GM12891 (cell line): Measurements from ENCODE around the gene EEF1B2.

Experiments
- PAX5 ChIP-seq: IDR thresholded peaks from 2 replicates; pipeline ENCODE4 v1.6.1; 2011; ENCODE audit warnings: low read length, moderate library complexity, mild to moderate bottlenecking; ENCODE audit not compliant: insufficient read depth, severe bottlenecking
- POLR2A ChIP-seq: IDR thresholded peaks from 2 replicates; pipeline ENCODE4 v1.6.1; 2011; ENCODE audit warnings: low read depth, low read length, control low read depth
- POLR2AphosphoS5 ChIP-seq: IDR thresholded peaks from 2 replicates; pipeline ENCODE4 v1.6.1; 2011; ENCODE audit warnings: low read depth, low read length, control low read depth
- SPI1 ChIP-seq: IDR thresholded peaks from 2 replicates; pipeline ENCODE4 v1.6.1; 2011; ENCODE audit warnings: low read depth, low read length, control low read depth
- TAF1 ChIP-seq: IDR thresholded peaks from 2 replicates; pipeline ENCODE4 v1.6.1; 2011; ENCODE audit warnings: low read depth, low read length, control low read depth

GRCh38 chr2:206115026-206115578 lies 44.6 kb upstream of the EEF1B2 start:
- TF ChIP-seq POLR2A (no peak), TAF1 (no peak), POLR2AphosphoS5 (no peak), SPI1 (no peak), PAX5 (no peak)
